Measurements from ENCODE around the gene ENPEP.

GRCh38 chr4:110595583-110595982 lies 119.6 kb downstream of the ENPEP start:
- TF ChIP-seq POLR2A (IDR thresholded peaks at IDR 0.05; ENCODE audit: low read depth, low read length) (no peak), TAF1 (IDR thresholded peaks at IDR 0.05; ENCODE audit: borderline replicate concordance, low read depth, low read length) (no peak), POLR2AphosphoS5 (IDR thresholded peaks at IDR 0.05; ENCODE audit: low read depth, low read length) (no peak)

Data from GM12892 (cell line).